Measurements from ENCODE around the gene GBGT1.

The GBGT1 gene

GRCh38 chr9:133143639-133144141 is 20.0 kb downstream of the GBGT1 start:
- DNase-seq: no peak

- no peak for DNase-seq
Measured at GRCh38 chr9:133142684-133143622, 20.8 kb downstream of the GBGT1 start.

DNA sequence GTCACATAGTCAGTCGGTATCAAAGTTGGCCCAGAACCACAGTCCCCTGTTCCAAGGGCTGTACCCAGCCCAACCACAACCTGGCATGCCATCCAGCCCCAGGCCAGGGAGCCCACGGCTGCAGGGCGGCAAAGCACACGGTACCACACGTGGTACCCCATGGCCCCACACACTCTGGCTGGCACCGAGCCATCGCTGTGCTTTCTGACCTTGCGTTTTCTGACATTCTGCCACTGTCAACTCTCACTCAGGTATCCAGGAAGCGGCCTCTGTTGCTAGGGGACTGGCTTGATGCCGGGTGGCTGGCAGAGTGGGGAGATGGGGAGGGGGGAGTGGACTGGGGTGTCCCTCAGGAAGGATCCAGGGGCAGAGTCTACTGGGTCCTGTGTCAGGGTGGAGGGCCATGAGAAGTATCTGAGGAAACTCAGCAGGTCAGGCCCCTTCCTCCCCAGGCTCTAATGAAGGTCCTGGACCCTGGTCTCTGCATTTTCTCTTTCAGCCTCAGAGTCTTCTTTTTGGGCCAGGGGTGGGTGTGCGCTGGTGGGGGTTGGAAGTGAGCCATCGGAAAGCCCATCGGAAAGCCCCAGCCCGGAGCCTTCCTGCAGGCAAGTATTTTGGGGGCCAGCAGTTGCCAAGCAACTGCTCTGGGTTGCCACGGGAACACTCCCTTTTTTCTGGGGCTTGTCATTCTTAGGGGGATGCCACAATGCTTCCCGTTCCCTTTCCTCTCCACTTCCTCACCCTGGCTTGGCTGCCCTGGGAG is 21.7 kb downstream of the GBGT1 start:
- DNase-seq: peak in 6 of 14 donors; percentile 11 to 49 (median 30)

- DNase-seq: no peak
Measured at GRCh38 chr9:133140606-133141005, 23.1 kb downstream of the GBGT1 start.

GRCh38 chr9:133140174-133140505 is 23.6 kb downstream of the GBGT1 start:
- DNase-seq: no peak

- DNase-seq: peak in 2 of 14 donors; percentile 23 to 48
Measured at GRCh38 chr9:133139246-133140173, 24.2 kb downstream of the GBGT1 start.

DNA sequence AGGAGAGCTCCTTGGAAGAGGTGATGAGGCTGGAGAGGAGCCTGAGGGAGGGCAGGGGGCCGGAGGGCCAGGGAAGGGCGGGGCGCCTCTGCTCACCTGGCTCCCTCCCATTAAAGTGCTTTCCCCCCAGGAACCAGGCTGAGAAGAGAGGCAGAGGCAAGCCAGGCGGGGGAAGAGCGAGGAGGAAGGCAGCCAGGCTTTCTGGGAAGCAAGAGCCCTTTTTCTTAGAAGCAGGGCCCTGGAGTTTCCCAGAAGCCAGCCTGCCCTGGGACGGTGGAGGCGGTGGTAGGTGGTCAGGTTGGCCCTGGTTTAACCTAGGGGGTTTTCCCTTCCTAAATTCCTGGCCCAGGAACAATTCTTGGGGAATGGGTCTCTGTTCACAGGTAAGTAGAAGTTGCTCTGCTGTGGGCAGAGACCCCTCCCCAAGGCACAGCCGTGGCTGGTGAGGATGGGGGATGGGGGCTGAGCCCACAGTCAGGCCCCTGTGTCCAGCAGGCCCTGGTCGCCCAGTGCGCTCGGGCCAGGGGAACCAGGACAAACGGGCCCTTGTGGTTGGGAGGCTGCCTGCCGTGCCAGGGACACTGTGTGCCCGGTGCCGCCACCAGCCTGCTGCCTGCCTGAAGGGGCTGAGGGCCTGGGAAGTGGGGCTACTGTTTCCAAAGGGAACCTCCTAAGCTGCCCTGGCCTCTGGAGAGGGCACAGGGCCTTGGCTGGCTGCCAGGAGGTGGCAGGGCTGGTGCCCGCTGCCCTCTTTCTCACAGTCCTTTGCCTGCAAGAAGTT is 26.1 kb downstream of the GBGT1 start:
- peak in 13 of 14 donors; percentile 51 to 96 (median 80) for DNase-seq

DNA sequence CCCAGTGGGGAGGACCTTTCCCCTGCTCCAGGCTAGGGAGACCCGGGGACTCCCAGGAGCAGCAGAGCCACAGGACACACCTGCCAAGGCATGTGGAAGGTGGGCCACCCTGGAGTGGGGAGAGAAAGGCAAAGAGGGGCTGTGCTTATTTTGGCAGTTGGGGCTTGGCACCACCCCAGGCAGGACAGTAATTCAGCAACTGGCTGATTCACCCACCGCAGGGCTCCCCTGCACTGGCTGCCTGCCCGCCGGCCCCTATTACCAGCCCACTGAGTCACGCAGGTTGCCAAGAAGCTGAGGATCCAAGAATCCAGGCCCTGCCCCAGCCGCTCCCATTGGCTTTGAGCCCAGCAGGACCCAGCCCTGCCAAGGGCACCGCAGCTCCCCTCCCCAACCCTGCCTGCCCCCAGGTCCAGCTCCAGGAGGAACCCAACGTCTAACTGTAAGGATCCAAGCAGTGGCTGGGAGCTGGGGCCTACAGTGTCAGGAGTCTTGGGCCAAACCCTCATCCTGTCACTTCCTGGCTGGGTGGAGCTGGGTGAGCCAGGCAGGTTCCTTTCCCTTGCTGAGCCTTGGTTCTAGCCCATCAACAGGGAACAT is 28.5 kb downstream of the GBGT1 start:
- peak in 9 of 14 donors; percentile 34 to 86 (median 60) for DNase-seq

DNA sequence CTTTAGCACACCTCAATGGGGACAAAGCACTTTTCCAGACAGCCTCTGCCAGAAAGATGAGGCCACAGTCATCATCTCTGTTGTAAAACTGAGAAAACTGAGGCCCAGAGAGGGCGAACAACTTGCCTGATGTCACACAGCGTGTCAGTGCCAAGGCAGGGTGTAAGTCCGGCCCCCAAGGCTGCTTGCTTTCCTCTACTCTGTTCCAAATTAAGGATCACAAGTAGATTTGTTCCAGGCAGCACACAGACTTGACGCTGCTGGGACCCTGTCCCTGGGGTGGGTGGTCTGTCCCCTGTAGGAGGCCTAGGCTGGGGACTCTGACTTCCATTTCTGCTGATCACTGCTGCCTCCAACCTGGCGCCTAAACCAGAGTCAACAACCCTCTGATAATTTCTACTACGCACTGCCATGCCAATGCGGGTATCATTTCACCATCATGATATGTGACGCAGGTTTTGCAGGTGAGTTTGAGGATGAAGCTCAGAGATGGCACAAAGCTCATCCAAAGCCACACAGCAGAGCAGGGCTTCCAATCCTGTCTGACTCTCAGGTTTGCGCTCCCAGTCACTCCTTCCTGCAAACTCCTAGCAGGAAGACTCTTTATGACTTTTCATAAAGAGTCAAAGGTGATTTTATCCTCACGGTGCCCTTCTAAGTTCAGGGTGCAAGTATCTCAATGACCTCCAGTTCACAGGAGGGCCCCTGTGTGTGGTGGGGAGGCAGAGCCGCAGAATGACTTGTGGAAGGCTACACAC is 29.1 kb downstream of the GBGT1 start:
- DNase-seq: no peak

DNA sequence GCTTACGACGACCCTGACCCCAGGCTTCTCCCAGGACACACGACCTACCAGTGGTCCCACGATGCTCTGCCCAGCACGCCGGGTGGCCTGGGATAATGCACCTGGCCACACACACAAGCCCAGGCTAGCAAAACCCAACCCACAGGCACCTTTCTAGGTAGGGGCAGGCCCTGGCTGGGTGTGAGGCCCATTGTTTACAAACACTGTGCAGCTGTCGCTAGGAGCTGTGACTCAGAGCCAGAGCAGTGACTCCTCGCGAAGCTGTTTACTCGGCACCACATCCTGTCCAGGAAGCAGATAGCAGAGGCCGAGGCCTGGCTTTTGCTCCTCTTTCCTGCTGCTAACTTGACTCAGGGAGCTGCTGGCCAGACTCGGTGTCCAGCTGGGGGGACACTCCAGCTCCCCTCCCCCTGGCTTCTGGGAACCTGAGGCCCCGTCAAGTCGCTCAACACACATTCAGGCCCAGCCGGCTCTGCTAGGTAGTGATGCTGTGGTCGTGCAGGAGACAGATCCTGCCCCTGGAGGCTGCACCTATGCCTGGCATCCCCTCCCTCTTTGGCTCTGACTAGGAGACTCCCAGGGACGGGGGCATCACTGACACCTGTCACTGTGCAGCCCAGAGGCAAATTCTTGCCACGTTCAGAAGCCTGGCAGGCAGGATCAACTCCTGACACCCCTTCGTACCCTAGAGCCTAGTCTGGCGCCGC is 29.9 kb downstream of the GBGT1 start:
- peak in 11 of 14 donors; percentile 56 to 95 (median 82) for DNase-seq

DNA sequence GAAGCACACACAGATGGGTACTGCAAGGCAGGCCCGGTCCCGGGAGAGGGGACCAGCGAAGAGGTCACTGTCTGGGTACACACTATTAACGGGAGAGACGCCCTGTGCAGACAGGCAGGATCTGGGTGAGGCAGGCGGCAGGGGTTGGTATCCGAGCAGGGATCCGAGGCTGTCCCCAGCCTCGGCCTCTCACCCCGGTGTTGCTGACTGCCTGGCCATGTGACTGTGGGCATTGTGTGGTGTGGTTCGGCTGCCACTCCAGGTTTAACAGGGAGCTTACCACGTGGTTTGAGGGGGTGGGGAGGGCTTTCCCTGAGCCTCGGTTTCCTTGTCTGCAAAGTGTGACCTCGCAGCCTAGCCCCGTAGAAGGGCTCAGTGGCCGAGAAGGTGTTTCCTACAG is 31.5 kb downstream of the GBGT1 start:
- DNase-seq: peak in 4 of 14 donors; percentile 19 to 55 (median 40)

DNA sequence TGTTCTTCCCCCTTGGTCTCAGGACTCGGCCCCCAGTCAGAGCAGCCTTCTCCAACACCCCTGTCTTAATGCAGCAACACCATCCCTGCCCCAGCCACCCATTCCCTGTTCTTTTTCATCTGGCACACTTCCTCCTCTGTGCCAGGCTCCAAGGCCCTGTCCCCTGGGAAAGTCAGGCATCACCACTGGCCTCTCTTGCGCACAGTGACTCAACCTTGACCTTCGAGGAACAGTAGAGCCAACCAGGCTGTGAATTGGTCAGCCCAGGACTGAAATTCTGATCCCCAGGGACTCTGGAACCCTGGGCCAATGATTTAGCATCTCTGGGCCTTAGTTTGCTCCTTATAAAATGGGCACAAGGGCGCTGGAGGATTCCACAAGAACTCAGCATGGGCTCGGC is 32.2 kb downstream of the GBGT1 start:
- DNase-seq: peak in 1 of 14 donors; percentile 51

GRCh38 chr9:133130685-133131244 is 32.9 kb downstream of the GBGT1 start:
- no peak for DNase-seq

GRCh38 chr9:133129001-133129795 is 34.5 kb downstream of the GBGT1 start:
- peak in 11 of 14 donors; percentile 22 to 82 (median 44) for DNase-seq

DNA sequence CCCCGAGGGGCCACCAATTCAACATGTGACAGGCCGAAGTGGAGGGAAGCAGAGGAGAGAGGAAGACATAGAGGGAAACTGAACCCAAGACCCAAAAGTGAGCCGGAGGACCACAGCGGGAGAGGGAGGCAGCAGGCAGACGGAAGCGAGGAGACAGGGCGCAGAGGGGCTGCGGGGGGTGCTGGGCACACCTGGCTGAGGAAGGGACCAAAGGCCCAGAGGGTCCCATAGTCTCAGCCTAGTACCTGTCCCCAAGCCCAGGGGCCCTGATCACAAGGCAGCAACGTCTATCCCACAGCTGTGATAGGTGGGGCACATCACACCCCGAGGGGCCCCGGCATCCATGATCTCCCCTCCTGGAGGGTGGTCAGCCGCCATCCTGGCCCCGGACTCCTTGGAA is 35.6 kb downstream of the GBGT1 start:
- DNase-seq: no peak

- DNase-seq: peak in 1 of 14 donors; percentile 48
Measured at GRCh38 chr9:133127340-133127981, 36.3 kb downstream of the GBGT1 start.

DNA sequence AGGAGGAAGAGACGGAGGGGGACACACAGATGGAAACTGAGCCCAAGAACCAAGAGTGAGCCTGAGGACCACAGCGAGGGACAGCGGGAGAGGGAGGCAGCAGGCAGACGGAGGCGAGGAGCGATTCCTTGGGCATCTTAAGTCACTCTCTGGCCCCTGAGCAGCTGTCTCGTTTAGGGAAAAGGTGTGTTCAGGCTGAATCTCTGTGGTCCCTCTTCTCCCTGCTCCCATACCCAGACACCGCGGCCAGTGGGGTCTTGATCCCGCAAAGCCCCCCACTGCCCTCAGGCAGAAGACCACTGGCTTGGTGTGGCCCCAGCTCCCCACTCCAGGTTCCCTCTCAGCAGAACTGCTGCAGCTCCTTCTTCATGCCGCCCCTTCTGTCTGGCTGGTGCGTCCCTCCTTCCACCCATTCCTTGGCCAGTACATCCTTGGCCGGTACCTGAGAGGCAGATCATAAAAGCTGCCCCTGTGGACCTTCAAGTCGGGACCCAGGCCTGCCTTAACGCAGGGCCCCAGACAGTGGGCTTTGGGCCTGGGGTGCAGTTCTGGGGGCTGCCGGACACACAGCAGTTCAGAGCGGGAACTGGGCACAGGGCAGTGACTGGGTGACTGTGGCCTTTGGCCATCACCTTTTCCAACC is 36.9 kb downstream of the GBGT1 start:
- peak in 3 of 14 donors; percentile 24 to 55 (median 45) for DNase-seq
